ENCODE results near the gene PCDHB8.
"Not testable (repeated sequence)": the region's sequence is repeated elsewhere in the genome, so short reads cannot be mapped to it uniquely, and the experiment has no call there.

Gene PCDHB8

GRCh38 chr5:141177577-141178191 is at the start of gene PCDHB8:
Gene PCDHB8, plus strand, starts transcription at chr5:141177790. Its CDS starts 245 bp downstream, at chr5:141178035.
- DNase-seq = peak in 1 of 2 experiments; percentile 64

DNA sequence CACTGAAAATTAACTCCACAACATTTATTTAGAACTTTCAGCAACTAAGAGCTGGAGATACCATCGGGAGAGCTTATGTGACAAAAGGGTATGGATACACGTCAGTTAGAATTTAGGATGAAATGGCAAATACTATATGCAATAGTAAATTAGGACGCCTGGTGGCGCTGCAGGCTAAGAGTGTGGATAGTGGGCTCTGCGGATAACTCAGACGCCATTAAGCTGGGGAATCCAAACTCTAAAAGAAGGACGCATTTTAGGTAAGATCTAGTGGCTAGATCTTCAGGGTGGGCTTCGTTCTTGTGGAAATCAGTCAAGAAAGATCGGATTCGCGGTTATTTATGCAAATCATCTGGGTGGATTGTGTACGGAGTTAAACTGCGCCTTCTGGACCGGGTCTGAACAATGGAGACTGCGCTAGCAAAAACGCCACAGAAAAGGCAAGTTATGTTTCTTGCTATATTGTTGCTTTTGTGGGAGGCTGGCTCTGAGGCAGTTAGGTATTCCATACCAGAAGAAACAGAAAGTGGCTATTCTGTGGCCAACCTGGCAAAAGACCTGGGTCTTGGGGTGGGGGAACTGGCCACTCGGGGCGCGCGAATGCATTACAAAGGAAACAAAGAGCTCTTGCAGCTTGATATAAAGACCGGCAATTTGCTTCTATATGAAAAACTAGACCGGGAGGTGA is 42.4 kb upstream of the PCDHB8 start, which contains the start of gene PCDHB5:
Gene PCDHB5 (plus strand): TSS at position 177 of the 688 bp plus-strand sequence. CDS start 229 bp downstream, at position 406.
- peak; percentile 18 to 60 for DNase-seq

- DNase-seq = no peak
Measured at GRCh38 chr5:141135718-141136266, 41.8 kb upstream of the PCDHB8 start.

DNA sequence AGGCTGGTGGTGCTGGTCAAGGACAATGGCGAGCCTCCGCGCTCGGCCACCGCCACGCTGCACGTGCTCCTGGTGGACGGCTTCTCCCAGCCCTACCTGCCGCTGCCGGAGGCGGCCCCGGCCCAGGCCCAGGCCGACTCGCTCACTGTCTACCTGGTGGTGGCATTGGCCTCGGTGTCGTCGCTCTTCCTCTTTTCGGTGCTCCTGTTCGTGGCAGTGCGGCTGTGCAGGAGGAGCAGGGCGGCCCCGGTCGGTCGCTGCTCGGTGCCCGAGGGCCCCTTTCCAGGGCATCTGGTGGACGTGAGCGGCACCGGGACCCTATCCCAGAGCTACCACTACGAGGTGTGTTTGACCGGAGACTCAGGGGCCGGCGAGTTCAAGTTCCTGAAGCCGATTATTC is 40.2 kb upstream of the PCDHB8 start:
- DNase-seq = not testable (repeated sequence)

DNA sequence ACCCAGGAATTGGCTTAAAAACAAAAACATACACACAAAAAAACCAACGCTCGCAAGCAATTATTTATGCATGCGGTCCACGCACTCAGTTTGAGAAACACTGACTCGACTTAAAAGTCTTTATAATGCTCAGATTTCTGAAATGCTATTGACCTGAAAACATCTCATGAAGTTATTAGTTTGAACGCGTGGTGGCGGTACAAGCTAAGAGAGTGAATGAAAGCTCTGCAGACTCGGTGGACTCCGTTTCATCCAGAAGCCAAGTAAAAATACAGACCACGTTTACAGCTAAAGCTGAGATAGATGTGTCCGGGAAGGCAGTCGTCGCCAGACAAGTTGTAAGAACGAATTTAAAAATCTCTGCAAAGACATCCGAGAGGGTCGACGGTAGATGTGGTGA is 27.8 kb upstream of the PCDHB8 start, which contains the start of gene PCDHB6:
Gene PCDHB6 (plus strand): TSS at position 246 of the 400 bp plus-strand sequence. CDS start 201 bp downstream, outside the sequence.
- peak in 1 of 2 experiments; percentile 7 for DNase-seq

DNA sequence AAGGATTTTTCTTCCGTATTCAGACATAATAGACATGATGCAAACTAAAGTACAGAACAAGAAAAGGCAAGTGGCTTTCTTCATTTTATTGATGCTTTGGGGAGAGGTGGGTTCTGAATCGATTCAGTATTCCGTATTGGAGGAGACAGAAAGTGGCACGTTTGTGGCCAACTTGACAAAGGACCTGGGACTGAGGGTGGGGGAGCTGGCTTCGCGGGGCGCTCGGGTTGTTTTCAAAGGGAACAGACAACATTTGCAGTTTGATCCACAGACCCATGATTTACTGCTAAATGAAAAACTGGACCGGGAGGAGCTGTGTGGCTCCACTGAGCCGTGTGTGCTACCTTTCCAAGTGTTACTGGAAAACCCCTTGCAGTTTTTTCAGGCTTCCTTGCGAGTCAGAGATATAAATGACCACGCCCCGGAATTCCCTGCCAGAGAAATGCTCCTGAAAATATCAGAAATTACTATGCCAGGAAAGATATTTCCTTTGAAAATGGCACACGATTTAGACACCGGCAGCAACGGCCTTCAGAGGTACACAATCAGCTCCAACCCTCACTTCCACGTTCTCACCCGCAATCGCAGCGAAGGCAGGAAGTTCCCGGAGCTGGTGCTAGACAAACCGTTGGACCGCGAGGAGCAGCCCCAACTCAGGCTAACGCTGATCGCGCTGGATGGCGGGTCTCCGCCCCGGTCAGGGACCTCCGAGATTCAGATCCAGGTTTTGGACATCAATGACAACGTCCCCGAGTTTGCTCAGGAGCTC is 27.2 kb upstream of the PCDHB8 start:
- DNase-seq = no peak

DNA sequence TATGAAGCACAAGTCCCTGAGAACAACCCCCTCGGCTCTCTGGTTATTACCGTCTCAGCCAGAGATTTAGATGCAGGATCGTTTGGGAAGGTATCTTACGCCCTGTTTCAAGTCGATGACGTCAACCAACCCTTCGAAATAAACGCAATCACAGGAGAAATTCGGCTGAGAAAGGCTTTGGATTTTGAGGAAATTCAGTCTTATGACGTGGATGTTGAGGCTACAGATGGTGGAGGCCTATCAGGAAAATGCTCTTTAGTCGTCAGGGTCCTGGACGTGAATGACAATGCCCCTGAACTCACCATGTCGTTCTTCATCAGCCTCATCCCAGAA is 26.6 kb upstream of the PCDHB8 start:
- no peak for DNase-seq

- DNase-seq = not testable (repeated sequence)
Measured at GRCh38 chr5:141151632-141152031, 26.0 kb upstream of the PCDHB8 start.

GRCh38 chr5:141152096-141152495 is 25.5 kb upstream of the PCDHB8 start:
- DNase-seq = not testable (repeated sequence)

- peak in 1 of 2 experiments; percentile 37 for DNase-seq
Measured at GRCh38 chr5:141155540-141156374, 21.8 kb upstream of the PCDHB8 start.

DNA sequence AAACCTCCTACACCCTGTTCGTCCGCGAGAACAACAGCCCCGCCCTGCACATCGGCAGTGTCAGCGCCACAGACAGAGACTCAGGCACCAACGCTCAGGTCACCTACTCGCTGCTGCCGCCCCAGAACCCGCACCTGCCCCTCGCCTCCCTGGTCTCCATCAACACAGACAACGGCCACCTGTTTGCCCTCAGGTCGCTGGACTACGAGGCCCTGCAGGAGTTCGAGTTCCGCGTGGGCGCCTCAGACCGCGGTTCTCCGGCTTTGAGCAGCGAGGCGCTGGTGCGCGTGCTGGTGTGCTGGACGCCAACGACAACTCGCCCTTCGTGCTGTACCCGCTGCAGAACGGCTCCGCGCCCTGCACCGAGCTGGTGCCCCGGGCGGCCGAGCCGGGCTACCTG is 20.2 kb upstream of the PCDHB8 start:
- DNase-seq = not testable (repeated sequence)

DNA sequence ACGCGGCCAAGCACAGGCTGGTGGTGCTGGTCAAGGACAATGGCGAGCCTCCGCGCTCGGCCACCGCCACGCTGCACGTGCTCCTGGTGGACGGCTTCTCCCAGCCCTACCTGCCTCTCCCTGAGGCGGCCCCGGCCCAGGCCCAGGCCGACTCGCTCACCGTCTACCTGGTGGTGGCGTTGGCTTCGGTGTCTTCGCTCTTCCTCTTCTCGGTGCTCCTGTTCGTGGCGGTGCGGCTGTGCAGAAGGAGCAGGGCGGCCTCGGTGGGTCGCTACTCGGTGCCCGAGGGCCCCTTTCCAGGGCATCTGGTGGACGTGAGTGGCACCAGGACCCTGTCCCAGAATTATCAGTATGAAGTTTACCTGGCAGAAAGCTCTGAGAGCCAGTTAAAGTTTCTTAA is 19.7 kb upstream of the PCDHB8 start:
- DNase-seq = not testable (repeated sequence)

DNA sequence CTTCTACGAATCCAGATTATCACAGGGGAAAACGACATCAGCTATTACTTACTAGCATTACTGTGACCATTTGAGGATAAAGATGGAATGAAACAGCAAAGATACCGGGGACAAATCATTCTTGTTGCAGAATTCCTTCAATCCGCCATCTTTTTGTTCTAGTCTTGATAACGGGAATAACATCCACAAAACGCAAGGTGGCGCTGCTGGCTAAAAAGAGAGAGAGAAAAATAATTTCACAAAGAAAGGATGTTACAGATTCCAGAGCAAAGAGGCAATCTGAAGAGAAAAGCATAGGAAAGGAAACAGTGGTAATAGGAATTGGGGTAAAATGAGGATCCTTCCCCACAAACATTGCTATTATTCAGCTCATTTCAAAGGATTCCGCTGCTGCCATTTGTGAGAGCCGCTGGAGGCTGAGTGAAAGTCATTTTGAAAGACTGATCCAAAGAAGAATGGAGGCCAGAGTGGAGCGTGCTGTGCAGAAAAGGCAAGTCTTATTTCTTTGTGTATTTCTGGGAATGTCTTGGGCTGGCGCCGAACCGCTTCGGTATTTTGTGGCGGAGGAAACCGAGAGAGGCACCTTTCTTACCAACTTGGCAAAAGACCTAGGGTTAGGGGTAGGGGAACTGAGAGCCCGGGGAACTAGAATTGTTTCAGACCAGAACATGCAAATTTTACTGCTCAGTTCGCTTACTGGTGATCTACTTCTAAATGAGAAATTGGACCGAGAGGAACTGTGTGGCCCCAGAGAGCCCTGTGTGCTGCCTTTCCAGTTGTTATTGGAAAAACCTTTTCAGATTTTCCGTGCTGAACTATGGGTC is 5.0 kb upstream of the PCDHB8 start, which contains the start of gene PCDHB7:
Gene PCDHB7 (plus strand): TSS at position 264 of the 824 bp plus-strand sequence. CDS start 192 bp downstream, at position 456.
- DNase-seq = peak; percentile 13 to 63

DNA sequence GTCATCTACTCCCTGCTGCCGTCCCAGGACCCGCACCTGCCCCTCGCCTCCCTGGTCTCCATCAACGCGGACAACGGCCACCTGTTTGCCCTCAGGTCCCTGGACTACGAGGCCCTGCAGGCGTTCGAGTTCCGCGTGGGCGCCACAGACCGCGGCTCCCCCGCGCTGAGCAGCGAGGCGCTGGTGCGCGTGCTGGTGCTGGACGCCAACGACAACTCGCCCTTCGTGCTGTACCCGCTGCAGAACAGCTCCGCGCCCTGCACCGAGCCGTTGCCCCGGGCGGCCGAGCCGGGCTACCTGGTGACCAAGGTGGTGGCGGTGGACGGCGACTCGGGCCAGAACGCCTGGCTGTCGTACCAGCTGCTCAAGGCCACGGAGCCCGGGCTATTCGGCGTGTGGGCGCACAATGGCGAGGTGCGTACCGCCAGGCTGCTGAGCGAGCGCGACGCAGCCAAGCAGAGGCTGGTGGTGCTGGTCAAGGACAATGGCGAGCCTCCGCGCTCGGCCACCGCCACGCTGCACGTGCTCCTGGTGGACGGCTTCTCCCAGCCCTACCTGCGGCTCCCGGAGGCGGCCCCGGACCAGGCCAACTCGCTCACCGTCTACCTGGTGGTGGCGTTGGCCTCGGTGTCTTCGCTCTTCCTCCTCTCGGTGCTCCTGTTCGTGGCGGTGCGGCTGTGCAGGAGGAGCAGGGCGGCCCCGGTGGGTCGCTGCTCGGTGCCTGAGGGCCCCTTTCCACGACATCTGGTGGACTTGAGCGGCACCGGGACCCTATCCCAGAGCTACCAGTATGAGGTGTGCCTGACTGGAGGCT is 3.1 kb upstream of the PCDHB8 start:
- DNase-seq = not testable (repeated sequence)

DNA sequence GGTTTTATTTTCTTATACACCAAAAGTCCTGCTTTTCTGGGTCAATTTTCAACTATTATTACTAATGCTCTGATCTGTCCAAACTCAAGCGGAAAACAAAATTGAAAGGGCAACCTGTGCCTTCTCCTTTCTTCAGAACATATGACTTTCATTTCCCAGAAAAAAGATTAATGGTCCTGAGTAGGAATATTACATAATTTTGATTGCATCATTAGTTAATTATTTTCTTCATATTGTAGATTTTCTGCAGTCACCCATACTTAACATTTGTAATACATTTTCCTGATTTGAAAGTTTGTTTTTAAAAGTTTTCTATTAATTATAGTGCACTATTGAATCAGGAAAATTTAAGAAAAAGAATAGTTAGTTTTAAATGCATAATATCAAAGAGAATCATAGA is 1.7 kb upstream of the PCDHB8 start:
- DNase-seq = no peak

- DNase-seq = not testable (repeated sequence)
Measured at GRCh38 chr5:141179371-141179770, 1.8 kb downstream of the PCDHB8 start.

DNA sequence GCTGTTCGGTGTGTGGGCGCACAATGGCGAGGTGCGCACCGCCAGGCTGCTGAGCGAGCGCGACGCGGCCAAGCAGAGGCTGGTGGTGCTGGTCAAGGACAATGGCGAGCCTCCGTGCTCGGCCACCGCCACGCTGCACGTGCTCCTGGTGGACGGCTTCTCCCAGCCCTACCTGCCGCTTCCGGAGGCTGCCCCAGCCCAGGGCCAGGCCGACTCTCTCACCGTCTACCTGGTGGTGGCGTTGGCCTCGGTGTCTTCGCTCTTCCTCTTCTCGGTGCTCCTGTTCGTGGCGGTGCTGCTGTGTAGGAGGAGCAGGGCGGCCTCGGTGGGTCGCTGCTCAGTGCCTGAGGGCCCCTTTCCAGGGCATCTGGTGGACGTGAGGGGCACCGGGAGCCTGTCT is 2.3 kb downstream of the PCDHB8 start:
- DNase-seq = not testable (repeated sequence)

- DNase-seq = no peak
Measured at GRCh38 chr5:141180313-141180712, 2.7 kb downstream of the PCDHB8 start.

DNA sequence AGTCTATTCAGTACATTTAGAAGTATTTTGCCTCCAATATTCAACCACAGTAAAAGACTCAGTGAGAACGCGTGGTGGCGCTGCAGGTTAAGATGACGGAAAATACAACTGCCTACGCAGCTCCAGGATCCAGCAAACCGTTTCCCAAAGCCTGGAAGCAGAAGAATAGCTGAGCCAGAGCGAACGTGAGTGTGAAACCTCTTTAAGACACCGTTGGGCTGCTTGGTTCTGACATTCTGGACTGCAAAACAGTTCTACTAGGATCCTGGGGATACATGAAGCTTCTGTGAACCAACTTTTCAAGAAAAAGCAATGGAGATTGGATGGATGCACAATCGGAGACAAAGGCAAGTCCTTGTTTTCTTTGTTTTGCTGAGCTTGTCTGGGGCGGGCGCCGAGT is 4.7 kb downstream of the PCDHB8 start, which contains the start of gene PCDHB16:
Gene PCDHB16 (plus strand): TSS at position 140 of the 400 bp plus-strand sequence. CDS start 173 bp downstream, at position 313.
- DNase-seq = peak; percentile 75 to 80

Data from NCI-H526 (cell line).